Body of pancreas (tissue), 4 donors: ENCODE measurements around the gene FSTL5.

ENCODE experiments used
- POLR2A ChIP-seq, 3 donors: fragments of 450-650 bp; IDR thresholded peaks; one replicate each; pipeline ENCODE4 v1.6.1; 2016; ENCODE audit warnings: antibody characterized with exemption in 3 of 3, mild to moderate bottlenecking in 2 of 3
- TF ChIP-seq, protein P1 (sequence below), 7 experiments: fragments of 450-650 bp in 4 of 7; fragments of 200-600 bp in 3 of 7; sonication (generic) in 3 of 7; IDR thresholded peaks; one replicate each; pipeline ENCODE4 v1.5.1; 2016 to 2019; ENCODE audit warnings: antibody characterized with exemption in 7 of 7

DNA sequence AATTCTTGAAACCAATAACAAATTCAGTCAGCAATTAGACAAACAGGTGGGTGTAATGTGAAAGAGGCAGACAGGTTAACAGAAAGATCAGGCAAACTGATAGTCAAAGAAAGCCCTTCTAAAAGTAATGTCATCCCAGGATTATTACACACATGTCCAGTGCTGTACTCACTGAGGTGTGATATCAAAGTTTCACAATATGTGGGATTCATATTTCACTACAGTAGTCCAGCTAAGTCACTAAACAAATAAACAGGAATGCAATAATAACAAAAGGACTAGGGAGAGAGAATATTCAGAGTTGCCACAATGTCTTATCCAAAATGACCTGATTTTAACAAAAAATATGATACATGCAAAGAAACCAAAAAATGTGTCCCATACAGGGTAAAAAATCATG is 787.5 kb downstream of the FSTL5 start:
- TF ChIP-seq, protein P1, sequence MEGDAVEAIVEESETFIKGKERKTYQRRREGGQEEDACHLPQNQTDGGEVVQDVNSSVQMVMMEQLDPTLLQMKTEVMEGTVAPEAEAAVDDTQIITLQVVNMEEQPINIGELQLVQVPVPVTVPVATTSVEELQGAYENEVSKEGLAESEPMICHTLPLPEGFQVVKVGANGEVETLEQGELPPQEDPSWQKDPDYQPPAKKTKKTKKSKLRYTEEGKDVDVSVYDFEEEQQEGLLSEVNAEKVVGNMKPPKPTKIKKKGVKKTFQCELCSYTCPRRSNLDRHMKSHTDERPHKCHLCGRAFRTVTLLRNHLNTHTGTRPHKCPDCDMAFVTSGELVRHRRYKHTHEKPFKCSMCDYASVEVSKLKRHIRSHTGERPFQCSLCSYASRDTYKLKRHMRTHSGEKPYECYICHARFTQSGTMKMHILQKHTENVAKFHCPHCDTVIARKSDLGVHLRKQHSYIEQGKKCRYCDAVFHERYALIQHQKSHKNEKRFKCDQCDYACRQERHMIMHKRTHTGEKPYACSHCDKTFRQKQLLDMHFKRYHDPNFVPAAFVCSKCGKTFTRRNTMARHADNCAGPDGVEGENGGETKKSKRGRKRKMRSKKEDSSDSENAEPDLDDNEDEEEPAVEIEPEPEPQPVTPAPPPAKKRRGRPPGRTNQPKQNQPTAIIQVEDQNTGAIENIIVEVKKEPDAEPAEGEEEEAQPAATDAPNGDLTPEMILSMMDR (IDR thresholded peaks at IDR 0.05): no peak
- TF ChIP-seq POLR2A (IDR thresholded peaks at IDR 0.05): no peak
